ENCODE data around the gene ITPKB.

The ITPKB gene

DNA sequence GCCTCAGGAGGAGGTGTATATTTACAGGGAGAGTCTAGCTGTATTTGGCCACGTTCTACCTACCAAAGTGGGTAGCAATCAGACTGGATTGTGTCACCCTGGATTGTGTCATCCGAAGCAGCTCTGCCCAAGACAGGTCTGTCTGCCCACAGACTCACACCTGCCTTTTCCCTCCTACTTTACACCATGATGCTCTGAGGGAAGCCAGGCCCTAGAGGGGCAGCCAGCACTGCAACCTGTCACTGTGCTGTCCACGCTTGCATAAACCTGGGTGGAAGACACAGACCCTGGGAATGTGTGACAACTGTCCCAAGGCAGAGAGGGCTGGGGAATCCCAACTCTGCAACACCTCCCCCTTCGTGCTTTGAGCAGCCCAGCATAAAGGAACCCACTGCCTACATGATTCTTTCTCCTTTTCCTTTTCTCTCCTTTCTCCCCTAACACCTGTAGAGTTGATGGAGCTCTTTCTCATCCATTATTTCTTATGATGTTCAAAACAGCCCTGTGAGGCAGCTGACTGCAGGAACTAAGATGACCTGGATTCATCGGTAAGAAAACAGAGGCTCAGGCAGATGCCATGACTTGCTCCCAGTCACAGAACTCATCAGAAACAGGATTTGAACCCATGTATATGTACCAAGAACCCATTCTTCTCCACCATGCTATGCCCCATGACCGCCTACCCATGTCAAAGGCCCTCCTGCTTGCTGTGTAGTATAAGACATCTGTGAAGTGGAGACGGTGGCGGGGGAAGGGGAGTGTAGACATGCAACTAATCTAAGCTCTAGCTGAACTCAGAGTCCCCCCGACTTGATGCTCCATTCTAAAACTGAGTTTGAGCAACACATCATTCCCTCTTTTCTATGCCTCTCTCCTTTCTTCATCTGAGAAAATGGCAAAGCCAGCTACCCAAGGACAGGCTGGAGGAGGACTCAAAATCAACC, 55.9 kb downstream of the ITPKB start:
- no peak for DNase-seq

DNA sequence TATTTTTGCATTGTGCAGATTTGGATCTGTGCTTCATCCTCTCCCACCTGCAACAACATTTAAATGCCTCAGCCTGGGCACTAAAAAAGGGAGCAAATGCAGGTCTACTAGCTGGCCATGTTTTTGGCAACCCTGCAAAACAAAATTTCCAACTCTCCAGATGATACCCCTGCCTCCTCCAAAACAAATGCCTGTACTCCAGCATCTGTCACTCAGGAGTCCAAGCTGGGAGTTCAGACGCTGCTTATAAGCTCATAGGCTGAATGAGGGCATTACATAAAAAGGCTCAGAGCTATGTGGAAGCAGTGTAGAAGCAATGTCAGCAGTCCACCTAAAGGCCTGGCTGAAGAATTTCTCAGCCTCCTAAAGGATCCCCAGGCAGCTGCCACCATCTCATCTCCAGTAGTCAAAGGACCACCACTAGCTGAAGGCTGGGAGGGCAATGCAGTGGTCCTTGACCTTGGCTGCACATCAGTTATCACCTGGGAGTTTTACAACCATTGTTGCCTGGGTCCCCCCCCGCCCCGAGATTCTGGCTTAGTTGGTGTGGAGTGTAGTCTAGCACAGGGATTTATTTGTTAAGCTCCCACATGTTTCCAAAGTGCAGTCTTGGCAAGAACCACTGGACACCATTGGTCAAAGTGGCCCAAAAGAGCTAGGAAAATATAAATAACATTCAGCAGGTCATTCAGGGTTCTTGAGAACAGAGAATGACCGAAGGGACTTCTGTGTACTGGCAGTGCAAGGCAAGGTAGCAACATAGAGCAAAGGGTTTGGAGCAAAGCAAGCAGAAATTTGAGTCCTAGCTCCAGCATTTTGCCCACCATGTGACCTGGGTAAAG, 57.2 kb downstream of the ITPKB start:
- no peak for DNase-seq

DNA sequence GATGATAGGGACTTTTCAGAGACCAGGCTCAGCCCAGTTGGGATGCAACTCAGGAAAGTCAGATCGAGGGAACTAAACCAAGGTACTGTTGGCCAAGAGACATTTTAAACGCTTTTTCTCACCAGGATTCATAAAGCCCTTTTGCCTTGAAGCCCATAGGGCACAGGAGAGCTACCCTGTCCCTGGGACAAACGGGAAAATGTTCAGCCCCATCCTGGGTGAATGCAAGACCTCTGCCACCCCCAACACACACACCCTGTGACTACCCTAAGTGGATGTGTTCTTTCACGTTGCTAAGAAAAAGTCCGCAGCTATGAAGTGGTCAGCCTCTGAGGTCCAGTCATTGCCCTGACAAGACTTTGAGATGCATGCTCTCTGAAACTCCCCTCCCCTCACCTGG, 58.4 kb downstream of the ITPKB start:
- DNase-seq, result no peak

DNA sequence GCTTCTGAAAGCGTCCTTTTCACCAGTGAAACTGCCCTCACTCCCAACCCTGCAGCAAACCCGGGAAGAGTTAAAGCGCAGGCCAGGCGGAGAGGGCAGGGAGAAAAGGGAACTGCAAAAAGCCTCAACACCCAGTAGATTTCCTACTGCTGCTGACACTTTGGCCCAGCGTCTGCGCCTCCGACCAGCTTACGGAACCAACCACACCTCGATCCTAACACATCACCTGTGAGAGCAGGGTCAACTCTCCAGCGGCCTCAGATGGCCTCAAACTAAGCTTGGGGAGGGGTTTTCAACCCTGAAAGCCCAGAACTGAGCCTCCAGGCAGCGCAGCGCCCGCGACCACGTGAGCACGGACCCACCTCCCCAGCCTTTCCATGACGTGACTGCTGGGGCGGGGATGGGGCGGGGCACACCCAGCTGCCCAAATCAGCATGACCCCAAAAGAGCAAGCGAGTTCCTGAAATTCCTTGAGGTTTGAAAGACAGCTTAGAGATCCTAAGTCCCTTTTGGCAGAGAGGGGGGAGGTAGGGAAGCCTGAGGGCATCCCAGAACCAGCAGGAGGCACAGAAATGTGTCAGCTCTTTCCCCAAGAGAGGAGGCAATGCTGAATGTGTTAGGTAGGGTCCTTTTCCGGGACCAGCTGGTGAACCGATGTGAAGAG, 59.1 kb downstream of the ITPKB start:
- peak; percentile 81 for DNase-seq

DNA sequence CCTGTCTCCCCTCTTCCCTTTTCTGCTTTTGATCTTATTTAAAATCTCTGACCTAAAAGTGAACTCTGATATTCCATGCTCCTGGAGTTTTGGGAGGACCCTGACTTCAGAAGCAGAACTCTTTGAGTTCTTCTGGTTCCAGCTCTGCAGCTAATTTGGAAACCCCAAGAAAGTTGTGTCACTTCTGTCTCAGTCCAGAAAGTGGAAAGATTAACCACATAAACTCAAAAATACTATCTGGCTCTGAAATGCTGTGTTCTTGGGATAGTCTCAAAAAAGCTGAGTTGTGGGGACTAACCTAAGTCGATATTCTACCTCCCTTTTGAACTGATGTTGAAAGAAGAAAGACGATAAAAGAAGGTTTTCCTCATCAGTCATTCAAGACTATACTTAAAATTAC, 59.8 kb downstream of the ITPKB start:
- no peak for DNase-seq

DNA sequence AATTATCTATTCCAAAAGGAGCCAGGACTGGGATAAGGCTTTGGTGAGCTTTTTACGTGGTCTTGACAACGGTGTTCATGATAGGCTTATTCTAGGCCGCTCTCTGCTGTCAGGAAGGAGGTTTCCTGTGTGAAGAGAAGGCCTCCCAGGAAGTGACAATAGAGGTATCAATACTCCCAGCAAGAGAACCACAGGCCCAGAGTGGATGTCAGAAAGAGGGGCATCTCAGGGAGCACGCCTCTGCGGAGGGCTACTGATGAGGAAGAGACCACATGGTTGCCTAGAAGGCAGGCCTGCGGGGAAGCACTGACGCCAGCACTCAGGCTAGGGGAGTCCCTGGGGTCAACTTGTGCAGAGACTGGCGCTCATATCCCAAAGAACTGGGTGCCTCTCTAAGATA, 60.4 kb downstream of the ITPKB start:
- DNase-seq, result peak; percentile 27

DNA sequence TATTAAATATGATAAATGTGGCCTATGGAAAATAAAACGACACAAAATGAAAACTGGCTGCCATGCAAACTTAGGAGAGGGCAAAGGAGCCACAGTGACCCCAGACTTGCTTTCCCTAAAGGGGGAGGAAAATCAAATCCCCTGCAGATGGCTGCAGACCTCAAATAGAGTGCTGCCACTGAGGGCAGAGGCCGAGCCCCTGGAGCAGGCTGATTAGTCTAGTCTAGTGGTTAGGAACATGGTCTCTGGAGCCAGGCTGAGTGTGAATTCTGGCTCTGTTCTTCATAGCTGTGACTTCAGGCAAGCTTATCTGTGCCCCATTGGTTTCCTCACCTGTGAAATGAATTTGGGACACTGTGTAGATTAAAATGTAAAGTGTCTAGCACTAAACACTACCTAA, 60.8 kb downstream of the ITPKB start:
- no peak for DNase-seq

DNA sequence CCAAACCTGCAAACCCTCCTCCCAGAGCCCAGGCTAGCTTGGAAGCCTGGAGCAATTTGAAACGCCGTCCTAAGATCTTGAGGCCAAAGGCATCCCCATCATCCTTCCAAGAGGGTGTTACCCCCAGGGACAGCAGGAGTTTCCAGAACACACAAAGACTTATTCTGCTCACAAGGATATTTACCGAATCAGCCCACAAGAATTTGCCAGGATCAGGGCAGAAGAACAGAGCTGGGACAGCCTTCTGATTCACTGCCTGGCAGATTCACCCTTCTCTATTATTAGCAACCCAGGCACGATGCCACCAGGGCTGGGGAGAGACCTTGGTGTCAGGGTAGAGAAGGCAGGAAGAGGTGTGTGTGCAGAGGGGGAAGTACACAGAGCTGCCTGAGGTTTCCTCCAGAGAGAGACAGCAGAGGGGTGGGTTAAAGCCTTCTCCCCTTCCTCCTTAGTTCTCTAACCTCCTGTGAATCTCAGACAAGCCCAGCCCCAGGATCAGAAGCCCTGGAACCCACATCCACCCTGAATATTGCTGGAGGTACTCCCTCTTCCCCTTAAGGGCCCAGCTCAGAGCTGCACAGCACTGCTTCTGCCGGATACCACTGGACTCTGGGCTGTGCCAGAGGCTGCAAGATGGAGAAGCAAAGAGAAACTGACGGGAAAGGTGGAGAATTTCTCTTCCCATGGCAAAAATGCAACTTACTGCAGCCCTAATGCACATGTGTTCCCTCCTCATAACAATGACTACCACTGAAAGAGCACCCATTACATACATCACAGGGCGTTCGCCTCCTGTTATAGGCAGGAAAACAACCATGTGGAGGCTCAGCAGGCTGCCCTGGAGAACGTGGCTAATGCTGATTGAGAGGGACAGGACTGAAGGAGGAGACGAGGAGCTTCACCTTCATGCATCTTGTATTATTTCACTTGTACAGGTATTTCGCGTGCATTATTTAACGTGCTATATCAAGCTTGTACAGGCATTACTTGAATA, 61.8 kb downstream of the ITPKB start:
- DNase-seq, result peak; percentile 66

DNA sequence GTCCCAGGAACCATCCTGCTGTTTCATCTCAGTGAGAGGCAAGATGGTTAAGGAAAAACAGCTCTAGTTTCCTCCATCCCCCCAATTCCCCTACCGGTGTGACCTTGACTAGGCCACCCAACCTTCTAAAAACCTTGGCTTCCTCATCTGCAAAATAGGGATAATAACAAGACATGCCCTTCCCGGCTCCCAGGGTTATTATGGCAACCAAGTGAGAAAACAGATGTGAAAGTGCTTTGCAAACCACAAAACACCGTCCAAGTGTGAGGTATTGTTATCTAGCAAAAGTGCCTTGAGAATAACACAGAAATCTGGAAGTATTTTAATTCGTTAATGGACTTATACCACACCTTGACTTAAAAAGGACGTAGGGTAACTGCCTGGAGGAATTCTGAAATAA, 62.7 kb downstream of the ITPKB start:
- DNase-seq, result no peak

DNA sequence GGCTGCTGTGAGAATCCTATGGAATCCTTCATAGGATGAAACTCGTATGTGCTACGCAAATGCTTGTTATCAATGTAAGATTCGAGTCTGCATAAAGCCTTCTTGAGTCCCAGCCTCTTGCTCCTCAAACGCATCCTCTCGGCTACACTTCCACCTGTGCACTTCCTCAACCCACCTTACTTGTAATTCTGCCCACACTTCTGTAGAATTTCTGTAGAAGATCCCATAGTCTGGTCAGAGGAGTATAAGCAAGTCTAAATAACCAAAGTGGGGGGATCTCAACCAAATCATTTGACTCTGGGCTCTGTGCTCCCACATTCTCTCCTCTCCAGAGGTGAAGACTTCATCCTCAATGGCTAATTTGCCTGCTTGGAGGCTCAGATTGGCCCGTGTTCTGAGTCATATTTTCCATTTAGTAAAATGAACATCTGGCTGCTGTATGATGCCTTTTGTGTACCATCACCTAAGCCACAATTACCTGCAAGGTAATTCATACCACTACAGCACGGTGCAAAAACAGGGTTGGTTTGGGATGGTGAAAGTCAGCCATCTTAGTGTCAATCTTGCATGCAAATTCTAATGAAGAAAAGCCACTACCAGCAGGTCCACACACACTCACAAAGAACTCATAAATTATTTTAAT, 63.2 kb downstream of the ITPKB start:
- DNase-seq, result no peak

DNA sequence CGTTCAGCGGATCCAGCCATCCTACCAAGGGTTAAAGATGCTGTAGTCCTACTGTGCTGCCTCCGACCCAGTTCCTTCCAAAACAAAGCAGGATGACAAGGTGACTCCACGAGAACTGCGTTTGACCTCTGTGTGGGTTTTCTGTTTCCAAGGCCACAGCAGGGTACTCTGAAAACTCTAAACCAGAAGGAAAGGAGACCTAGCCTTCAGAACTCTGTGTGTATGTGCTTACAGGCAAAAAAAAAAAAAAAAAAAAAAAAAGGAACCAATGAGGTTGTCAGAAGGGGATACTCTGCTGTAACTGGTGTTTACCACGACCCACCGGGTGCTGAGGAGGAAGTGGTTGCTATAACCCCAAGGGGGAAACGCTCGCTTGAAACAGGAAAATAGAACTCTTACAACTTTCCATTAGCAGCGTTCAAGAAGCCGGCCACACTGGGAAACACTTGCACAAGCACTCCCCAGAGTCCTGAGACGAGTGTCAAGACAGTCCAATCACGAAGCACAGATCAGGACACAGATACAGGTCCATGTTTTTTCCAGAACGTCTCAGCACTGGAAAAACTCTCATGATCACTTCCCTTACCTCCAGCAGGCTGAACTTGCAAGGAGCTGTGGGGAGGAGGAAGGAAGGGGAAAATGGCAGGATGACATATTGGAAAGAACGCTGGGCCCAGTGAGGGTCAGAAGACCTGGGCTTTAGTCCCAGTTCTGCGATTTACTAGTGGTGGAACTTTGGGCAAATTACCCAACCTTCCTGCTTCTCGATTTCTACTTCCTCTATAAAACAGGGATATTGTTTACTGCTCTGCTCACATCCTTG, 64.0 kb downstream of the ITPKB start:
- peak; percentile 40 for DNase-seq

DNA sequence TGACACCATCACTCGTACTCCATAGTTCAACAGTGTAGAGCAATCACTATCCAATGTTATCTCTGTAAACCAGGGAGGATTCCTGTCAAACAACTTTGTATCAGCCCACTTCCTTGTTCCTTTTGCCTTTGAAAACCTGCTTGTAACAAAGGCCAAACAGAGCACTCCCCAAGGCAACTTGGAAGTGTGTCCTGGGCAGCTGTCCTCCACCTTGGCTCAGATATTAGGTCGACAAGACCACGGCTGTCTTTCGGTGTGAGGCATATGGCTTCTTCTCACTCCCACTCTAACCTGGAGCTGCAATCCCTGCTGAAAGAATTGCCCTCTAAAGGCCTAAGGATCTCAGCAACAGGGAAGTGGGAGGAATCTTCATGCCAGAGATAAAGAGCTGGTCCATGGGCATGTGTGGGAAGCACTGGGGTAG, 66.7 kb downstream of the ITPKB start:
- DNase-seq, result no peak

DNA sequence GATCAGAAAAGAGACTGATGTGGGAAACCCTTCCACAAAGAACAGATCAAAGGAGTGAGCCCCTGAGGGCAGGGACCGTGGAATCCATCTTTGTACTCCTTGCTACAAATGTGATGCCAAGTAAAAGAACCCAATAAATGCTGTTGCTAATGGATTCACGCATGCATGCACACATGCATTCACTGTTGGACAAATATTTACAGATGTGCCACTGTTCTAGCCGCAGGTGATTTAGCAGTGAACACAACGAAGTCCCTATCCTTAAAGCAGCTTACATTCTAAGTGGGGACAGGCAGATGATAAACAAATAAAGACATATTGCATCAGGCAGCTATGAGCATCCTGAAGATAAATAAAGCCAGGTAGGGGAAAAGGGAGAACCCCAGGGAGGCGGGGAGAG, 67.8 kb downstream of the ITPKB start:
- no peak for DNase-seq

DNA sequence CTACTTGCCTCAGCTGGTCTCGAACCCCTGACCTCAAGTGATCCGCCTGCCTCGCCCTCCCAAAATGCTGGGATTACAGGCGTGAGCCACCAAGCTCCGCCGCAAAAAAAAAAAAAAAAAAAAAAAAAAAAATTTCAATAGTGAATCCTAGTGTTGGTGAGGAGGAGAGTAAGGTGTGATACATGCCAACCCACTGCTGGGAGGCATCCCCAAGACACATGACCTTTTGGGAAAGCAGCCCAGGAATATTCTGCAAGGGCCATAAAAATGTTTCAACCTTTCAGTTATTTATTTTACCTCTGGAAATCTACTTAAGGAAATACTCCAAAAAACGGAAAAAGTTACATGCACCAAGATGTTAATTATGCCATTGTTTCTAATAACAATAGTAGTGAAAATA, 69.0 kb downstream of the ITPKB start:
- DNase-seq, result no peak

DNA sequence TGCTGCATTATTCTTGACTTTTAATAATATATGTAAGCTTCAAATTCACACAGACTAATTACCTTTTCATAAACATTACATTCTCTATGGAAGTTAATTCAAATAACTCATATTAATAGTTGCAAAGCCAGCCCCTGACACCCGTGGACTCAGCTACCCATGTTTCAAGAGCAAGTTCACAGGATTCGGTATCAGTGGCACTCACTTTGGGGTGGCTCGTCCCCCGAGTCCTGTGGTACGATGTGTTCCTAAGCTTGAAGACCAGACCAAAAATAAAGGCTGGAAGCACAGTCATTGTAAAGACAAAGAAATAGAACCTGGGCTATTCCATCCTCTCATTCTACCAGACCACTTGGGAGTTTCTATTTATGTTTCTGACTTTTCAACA, 70.9 kb downstream of the ITPKB start:
- DNase-seq, result no peak

DNA sequence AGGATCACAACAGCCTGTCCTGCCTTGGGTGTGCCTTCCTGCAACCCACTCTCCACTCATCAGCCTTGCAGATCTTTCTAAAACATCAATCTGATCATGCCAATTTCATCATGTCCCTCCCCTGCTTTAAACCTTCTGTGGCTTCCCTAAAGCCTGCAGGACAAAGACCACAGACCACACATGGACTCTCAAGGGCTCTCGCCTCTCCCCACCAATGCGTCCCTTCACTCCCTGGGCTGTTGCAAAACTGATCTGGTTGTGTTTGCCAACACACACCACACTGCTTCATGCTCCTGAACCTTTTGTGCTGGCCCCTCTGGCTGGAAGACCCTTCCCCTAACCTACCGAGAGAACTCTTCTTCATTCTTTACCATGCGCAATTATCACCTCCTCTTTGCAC, 72.4 kb downstream of the ITPKB start:
- DNase-seq, result no peak

DNA sequence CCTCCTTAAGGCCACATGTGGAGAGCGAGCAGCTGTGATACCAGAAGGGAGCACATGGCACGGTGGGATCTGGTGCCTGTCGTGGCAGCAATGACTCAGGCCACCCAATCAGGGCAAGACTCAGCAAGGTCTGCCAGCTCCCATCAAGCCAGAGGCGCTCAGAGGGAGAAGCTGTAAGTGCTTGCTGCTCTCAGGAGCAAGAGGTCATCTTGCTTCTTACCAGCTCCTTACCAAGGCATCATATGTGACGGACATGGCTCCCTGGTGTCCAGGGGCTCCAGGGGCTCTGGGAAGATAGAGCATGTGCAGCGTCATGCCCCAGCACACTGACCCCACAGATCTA, 72.9 kb downstream of the ITPKB start:
- DNase-seq, result no peak

DNA sequence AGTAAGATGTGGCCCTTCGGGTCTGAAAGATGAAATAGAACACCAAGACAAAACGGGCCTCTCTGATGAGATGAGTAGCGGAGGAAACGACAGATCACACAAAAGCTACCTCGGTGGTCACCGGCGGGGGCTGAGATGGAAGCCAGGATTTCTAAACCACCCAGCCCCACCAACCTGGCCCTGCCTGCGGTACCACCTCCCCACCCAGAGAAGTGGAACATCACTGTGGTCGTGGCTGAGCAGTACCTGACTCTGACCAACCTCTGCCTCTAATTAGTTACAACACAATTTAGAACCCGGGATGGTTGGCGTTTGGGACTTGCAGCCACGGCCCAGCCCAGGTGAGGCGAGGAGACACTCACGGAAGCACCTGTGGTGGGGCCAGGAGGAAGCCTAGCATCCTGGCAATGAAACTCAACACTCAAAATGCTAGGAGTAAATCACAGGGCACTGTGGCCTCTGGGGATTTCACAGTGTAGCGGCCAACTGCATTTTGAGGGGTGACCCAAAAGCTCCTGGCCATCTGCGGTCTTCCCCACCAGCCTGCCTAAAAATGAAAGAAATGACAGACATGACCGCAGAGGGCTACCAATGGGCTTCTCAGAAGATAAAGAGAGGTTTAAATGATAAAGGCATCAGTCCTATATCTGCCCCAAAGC, 73.4 kb downstream of the ITPKB start:
- no peak for DNase-seq

DNA sequence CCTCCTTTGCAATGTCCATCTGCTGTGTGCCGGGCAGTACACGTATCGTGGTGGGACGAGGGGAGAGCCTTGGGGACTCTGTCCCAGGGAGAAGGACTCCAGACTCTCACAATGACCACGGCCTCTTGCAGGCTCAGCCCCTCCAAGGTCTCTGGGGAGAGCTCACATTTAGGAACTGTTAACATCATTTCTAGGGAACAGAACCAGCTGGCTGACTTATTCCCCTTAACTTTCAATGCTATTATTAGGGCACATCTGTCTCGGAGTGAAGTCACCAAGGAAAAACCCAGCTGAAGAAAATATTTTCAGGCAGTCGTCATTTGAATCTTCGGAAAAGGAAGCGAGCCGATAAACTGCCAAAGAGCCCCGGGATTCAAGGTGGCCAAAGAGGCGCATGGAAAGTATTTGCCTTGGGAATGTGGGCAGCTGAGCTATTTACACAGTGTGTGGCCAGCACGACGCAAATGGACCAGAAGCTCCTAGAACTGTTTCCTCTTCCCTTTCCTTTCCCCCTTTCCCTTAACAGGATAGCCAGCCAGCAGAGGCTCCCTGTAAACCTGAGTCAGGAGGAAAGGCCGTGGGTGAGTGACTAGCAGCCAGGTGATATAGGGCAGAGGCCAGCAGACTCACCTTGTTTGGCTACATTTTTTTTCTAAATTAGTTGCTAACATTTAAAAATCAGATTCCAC, 74.5 kb downstream of the ITPKB start:
- no peak for DNase-seq

DNA sequence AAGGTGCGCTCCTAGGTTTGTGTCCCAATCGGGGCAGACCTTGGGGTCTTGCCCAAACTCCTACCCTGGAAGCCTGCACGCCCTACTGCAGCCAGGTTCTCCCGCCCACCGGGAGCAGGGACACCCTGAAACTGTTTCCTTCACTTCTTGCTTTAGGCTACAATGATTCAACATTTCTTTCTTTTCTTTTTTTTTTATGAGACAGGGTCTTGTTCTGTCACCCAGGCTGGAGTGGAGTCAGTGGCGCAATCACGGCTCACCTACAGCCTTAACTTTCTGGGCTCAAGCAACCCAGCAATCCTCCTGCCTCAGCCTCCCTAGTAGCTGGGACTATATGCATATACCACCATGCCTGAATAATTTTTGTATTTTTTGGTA, 75.8 kb downstream of the ITPKB start:
- no peak for DNase-seq
